Measurements from ENCODE around the gene VPS45.

VPS45 gene

DNA sequence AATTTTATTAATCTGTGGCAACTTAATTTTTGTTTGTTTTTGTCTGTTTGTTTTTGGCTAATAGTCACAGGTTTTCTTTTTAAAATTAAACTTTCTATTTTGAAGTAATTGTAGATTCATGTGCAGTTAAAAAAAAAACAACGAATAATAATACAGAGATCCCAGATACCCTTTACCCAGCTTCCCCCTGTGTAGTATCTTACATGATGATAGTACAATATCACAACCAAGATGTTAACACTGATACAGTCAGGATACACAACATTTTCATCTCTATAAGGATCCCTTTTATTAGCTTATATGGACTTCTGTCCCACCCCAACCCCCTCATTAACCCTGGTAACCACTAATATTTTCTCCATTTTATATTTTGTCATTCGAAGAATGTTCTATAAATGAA lies 5.9 kb downstream of the VPS45 start:
- TF ChIP-seq, protein P1, sequence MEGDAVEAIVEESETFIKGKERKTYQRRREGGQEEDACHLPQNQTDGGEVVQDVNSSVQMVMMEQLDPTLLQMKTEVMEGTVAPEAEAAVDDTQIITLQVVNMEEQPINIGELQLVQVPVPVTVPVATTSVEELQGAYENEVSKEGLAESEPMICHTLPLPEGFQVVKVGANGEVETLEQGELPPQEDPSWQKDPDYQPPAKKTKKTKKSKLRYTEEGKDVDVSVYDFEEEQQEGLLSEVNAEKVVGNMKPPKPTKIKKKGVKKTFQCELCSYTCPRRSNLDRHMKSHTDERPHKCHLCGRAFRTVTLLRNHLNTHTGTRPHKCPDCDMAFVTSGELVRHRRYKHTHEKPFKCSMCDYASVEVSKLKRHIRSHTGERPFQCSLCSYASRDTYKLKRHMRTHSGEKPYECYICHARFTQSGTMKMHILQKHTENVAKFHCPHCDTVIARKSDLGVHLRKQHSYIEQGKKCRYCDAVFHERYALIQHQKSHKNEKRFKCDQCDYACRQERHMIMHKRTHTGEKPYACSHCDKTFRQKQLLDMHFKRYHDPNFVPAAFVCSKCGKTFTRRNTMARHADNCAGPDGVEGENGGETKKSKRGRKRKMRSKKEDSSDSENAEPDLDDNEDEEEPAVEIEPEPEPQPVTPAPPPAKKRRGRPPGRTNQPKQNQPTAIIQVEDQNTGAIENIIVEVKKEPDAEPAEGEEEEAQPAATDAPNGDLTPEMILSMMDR (IDR thresholded peaks at IDR 0.05; ENCODE audit: low read depth, low read length) = no peak
- no peak for DNase-seq (ENCODE audit: extremely low read depth, low read depth)

DNA sequence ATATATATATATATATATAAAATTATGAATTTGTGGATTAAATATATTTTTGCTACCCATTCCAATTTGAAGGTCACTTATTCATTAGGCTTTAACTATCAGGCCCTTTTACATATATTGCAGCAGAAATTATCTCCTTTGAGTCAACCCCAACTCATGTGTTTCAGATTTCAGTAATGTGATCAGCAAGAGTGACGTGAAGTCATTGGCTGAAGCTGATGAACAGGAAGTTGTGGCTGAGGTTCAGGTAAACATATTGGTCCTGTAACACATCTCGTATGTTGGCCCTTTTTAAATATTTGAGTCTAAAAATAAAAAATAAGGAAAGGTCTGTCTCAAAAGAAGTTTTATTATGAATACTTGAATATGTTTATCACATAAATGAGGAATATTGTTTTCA lies 8.5 kb downstream of the VPS45 start:
- no peak for DNase-seq (ENCODE audit: extremely low read depth, low read depth)
- TF ChIP-seq, protein P1 (IDR thresholded peaks at IDR 0.05; ENCODE audit: low read depth, low read length) = no peak

DNA sequence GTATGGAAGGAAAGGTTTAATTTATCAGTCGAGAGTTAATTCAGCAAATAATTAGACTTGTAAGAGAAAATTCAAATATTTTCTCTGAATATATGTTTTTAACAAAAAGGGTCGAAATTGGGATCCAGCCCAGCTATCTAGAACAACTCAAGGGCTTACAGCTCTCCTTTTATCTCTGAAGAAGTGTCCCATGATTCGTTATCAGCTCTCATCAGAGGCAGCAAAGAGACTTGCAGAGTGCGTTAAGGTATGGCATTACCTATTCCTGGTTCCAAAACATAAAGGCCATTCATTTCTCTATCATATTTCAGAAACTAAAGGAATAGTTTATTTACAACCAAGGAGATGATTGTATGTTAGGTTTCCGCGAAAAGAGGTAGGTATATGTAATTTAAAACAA lies 9.4 kb downstream of the VPS45 start:
- TF ChIP-seq, protein P1 (IDR thresholded peaks at IDR 0.05; ENCODE audit: low read depth, low read length) = no peak
- no peak for DNase-seq (ENCODE audit: extremely low read depth, low read depth)

DNA sequence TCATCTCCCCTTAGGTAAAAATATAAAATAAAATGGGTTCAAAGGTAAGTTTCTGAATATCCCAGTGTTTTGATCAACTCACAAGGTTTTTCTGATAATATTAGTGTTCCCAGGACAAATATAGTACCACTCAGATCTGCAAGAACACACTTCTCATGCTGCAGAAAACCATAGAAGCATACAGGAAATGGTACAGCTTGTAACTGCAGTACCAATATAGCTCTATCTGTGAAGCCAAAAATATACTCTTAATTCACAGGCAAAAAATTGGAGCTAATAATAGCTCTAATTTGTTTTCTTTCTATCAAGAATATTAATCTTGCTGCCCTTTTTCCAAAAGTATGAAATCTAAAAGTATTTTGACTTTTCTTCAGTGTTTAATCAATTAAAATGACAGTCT lies 13.2 kb downstream of the VPS45 start:
- no peak for DNase-seq (ENCODE audit: extremely low read depth, low read depth)
- TF ChIP-seq, protein P1 (IDR thresholded peaks at IDR 0.05; ENCODE audit: low read depth, low read length) = no peak

DNA sequence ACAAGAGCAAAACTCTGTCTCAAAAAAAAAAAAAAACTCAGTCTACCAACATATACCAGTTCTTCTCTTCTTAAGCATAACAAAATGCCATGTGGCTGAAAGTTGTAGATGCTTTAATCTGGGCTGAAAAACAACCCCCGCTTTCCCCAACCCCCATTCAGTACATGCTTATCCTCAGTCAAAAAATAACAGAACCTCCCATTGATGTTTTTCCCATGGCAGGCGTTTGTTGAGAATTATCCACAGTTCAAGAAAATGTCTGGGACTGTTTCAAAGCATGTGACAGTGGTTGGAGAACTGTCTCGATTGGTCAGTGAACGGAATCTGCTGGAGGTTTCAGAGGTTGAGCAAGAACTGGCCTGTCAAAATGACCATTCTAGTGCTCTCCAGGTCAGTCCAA lies 14.9 kb downstream of the VPS45 start:
- TF ChIP-seq, protein P1 (IDR thresholded peaks at IDR 0.05; ENCODE audit: low read depth, low read length) = no peak
- DNase-seq (ENCODE audit: extremely low read depth, low read depth) = no peak

DNA sequence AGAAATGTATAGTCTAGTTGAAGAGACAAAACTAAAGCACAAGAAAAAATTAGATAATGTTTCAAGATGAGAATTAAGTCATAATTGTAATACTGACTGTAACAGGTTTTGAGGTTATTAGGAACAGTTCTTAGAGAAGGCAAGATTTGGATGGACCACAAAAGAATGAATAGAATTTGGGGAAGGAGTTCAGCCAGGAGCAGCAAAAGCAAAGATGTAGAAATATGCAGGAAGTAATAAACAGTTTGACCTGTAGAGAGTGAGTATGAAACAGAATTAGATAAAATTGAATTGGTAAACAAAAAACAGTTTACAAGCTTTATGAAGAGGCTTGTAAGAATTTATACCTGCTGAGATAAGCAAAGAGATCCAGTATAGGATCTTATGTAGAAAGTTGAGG lies 16.3 kb downstream of the VPS45 start:
- TF ChIP-seq, protein P1 (IDR thresholded peaks at IDR 0.05; ENCODE audit: low read depth, low read length) = no peak
- DNase-seq (ENCODE audit: extremely low read depth, low read depth) = no peak

DNA sequence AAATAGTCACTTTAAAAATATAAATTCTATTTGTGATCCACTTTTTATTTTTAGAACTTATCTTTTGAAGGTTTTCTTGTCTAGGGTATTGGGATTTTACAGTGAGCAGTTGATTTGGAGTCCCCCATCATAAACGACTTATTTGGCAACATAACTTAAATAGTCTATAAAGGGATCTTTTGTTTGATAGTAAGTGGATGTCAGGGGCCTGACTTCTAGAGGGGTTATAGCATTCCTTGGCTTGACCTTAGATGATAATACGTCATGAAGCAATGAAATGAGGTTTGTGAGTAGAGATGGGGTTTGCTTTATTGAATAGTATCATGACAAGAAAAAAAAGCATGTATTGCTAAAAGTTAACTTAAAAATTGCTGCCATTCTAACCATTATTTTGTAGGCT lies 17.8 kb downstream of the VPS45 start:
- DNase-seq (ENCODE audit: extremely low read depth, low read depth) = no peak
- TF ChIP-seq, protein P1 (IDR thresholded peaks at IDR 0.05; ENCODE audit: low read depth, low read length) = no peak
